Putamen (tissue), 1 donor: ENCODE data around the gene SELENOT.

Experiments used
- DNase-seq: peaks from one replicate; pipeline ENCODE4 v3.0.0-alpha.2; 2016; ENCODE audit warnings: low spot score

SELENOT gene

DNA sequence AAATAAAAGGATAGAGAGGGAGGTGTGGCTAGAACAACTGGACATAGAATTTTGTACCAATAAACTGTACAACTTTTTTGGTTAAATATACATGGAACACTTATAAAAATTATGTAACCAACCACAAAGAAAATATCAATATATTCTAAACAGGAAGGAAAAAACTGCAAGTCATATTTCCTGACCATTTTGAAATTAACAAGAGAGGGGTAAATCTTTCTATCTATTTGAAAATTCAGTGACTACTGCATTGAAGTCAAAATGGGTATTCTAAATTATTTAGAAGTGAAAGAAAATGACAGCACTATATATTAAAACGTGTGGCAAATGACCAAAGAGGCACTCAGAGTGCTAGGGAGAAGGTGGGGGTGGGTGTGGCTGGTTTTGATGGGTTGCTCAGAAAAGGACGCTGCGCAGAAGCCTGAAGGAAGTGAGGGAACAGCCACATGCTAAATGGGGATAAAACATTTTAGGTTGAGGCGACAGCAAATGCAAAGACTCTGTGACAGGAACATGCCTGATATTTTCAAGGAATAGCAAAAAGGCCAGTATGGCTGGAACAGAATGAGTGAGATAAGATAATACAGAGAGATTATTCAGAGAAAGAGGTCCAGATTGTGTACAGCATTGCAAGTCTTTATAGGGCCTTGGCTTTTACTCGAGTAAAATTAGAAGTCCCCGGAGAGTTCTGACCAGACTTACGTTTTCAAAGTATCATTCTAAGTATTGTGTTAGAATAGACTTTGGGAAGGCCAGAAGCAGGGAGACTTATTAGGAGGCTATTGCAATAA lies 59.5 kb downstream of the SELENOT start:
- no peak for DNase-seq

- DNase-seq: no peak
These were observed 60.3 kb downstream of the SELENOT start for GRCh38 chr3:150663461-150663860.

GRCh38 chr3:150666167-150666566 lies 63.0 kb downstream of the SELENOT start:
- no peak for DNase-seq

DNA sequence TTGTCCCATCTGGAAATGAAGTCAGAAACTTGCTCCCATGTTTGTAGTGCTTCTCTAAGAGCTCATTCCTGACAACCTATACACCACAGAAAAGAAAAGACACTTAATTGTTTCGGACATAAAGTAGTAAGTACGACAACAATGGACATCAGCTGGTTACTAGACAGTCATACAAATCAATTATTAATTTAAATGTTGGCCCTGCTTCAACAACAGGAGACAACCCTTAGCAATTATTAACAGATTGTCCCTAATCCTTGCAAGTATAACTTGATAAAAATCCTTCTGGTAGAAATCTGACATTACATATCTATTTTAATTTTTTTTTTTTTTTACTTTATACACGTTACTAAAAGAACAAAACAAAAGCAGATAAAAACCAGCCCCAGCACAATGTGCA lies 70.8 kb downstream of the SELENOT start:
- DNase-seq: no peak

- DNase-seq: no peak
These were observed 72.5 kb downstream of the SELENOT start for GRCh38 chr3:150675587-150675986.
